ENCODE data around the gene GNAT1. TPM values are rescaled to one million over a fixed set of nuclear protein-coding genes. Genes with fewer than 3 reads are reported as not detected.

The GNAT1 gene
- total RNA-seq, 2 experiments from 2014 or later, result not detected

DNA sequence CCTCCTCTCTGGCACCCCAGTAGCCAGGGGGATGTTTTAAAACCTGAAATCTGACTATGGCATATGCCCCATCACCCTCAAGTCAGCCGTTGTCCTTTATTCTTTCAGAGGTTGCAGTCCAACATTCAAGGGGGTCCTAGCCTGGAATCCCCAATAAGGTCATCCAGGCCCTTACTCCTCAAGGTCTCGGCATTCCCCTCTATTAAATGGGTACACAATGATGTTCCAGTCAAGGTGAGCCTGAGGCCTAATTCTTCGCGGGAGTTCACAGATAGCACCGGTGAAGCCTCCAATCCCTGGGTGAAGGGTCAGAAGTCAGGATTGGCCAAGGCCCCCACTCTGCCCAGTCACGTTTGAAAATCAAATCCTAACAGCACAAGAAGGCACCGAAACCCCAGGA lies 44.4 kb upstream of the GNAT1 start:
- Histone ChIP-seq H3K36me3 (ENCODE audit: insufficient read depth, low read length) (no peaks in the 10 kb centered on the region), H2AFZ (ENCODE audit: low read length) (no peak overlapping the region), H3K9me3 (ENCODE audit: low read length) (no peaks in the 10 kb centered on the region), H3K9me2 (ENCODE audit: insufficient read depth, low read length) (no peaks in the 10 kb centered on the region), H3K4me1 (ENCODE audit: insufficient read depth, low read length, poor library complexity, severe bottlenecking) (no peaks in the 10 kb centered on the region), H3K4me2 (ENCODE audit: low read length) (no peak overlapping the region), H4K20me1 (ENCODE audit: insufficient read depth, low read length) (no peaks in the 10 kb centered on the region), H3K79me2 (ENCODE audit: insufficient read depth, low read depth, low read length) (no peaks in the 10 kb centered on the region), H3K4me3 (ENCODE audit: low read depth, low read length, poor library complexity, severe bottlenecking) (no peak overlapping the region), H3K27ac (ENCODE audit: low read depth, low read length, poor library complexity, severe bottlenecking) (no peak overlapping the region)
- TF ChIP-seq, protein P1, sequence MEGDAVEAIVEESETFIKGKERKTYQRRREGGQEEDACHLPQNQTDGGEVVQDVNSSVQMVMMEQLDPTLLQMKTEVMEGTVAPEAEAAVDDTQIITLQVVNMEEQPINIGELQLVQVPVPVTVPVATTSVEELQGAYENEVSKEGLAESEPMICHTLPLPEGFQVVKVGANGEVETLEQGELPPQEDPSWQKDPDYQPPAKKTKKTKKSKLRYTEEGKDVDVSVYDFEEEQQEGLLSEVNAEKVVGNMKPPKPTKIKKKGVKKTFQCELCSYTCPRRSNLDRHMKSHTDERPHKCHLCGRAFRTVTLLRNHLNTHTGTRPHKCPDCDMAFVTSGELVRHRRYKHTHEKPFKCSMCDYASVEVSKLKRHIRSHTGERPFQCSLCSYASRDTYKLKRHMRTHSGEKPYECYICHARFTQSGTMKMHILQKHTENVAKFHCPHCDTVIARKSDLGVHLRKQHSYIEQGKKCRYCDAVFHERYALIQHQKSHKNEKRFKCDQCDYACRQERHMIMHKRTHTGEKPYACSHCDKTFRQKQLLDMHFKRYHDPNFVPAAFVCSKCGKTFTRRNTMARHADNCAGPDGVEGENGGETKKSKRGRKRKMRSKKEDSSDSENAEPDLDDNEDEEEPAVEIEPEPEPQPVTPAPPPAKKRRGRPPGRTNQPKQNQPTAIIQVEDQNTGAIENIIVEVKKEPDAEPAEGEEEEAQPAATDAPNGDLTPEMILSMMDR (conservative IDR thresholded peaks at IDR 0.05; ENCODE audit: low read length), result no peak
- no peak for TF ChIP-seq EZH2phosphoT487 (IDR thresholded peaks at IDR 0.05; ENCODE audit: borderline replicate concordance, low read depth, low read length)
- POLR2A ChIA-PET, result no interaction called here
- no TSS peak for BruUV-seq (replicated peaks)
- intact Hi-C loops (cut with micrococcal nuclease; ENCODE audit: unreplicated experiment), result no loop called here
- CTCF ChIA-PET (ENCODE audit: unreplicated experiment), result no interaction called here
- no peak for DNase-seq (ENCODE audit: low spot score)

DNA sequence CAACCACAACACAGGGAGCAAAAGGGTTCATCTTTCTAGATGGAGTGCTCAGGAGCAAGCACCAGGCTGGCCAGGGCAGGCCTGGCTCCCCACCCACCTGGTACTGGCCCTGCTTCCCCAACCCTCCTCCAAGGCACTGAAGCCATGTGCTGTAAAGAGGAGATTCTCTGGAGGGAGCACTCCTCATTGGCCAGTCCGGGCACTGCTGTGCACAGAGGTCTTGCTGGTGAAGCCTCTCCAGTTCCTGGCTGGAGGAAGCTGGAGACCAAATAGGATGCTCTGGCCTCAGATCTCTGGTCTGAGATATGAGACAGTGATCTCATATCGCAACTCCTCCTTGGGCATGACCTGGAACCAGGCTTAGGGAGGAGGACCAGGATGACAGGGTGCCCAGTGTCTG lies 44.0 kb upstream of the GNAT1 start:
- Histone ChIP-seq H3K4me3 (ENCODE audit: low read depth, low read length, poor library complexity, severe bottlenecking) (no peak overlapping the region), H2AFZ (ENCODE audit: low read length) (no peak overlapping the region), H3K4me1 (ENCODE audit: insufficient read depth, low read length, poor library complexity, severe bottlenecking) (no peaks in the 10 kb centered on the region), H3K36me3 (ENCODE audit: insufficient read depth, low read length) (no peaks in the 10 kb centered on the region), H3K9me2 (ENCODE audit: insufficient read depth, low read length) (no peaks in the 10 kb centered on the region), H3K9me3 (ENCODE audit: low read length) (no peaks in the 10 kb centered on the region), H3K4me2 (ENCODE audit: low read length) (no peak overlapping the region), H4K20me1 (ENCODE audit: insufficient read depth, low read length) (no peaks in the 10 kb centered on the region), H3K79me2 (ENCODE audit: insufficient read depth, low read depth, low read length) (no peaks in the 10 kb centered on the region), H3K27ac (ENCODE audit: low read depth, low read length, poor library complexity, severe bottlenecking) (no peak overlapping the region)
- no peak for DNase-seq (ENCODE audit: low spot score)
- POLR2A ChIA-PET, result no interaction called here
- no peak for TF ChIP-seq EZH2phosphoT487 (IDR thresholded peaks at IDR 0.05; ENCODE audit: borderline replicate concordance, low read depth, low read length)
- TF ChIP-seq, protein P1 (conservative IDR thresholded peaks at IDR 0.05; ENCODE audit: low read length), result no peak
- CTCF ChIA-PET (ENCODE audit: unreplicated experiment), result no interaction called here
- no TSS peak for BruUV-seq (replicated peaks)
- intact Hi-C loops (cut with micrococcal nuclease; ENCODE audit: unreplicated experiment), result no loop called here

DNA sequence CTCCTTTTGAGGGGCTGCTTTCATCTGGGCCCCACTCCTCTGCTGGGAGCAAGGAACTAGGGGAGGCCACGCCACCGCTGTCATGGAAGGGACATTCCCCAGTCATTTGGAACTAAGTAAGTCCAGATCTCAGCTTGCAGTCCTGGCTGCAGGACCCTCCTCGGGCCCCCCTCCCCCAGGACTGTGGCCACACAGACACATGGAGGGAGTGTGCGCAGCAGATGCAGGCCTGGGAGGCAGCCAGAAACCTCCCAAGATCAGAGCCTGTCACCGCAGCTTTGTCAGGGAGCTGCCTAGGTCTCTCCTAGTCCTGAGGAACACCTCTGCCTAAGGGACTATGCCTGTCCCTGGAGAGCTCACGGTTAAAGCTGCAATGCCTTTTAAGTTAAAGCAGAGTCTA lies 43.5 kb upstream of the GNAT1 start:
- ChIA-PET POLR2A (no interaction called here), CTCF (ENCODE audit: unreplicated experiment) (no interaction called here)
- Histone ChIP-seq H3K9me3 (ENCODE audit: low read length) (no peaks in the 10 kb centered on the region), H2AFZ (ENCODE audit: low read length) (no peak overlapping the region), H3K79me2 (ENCODE audit: insufficient read depth, low read depth, low read length) (no peaks in the 10 kb centered on the region), H3K9me2 (ENCODE audit: insufficient read depth, low read length) (no peaks in the 10 kb centered on the region), H3K27ac (ENCODE audit: low read depth, low read length, poor library complexity, severe bottlenecking) (no peak overlapping the region), H3K36me3 (ENCODE audit: insufficient read depth, low read length) (no peaks in the 10 kb centered on the region), H3K4me2 (ENCODE audit: low read length) (no peak overlapping the region), H3K4me1 (ENCODE audit: insufficient read depth, low read length, poor library complexity, severe bottlenecking) (no peaks in the 10 kb centered on the region), H3K4me3 (ENCODE audit: low read depth, low read length, poor library complexity, severe bottlenecking) (no peak overlapping the region), H4K20me1 (ENCODE audit: insufficient read depth, low read length) (no peaks in the 10 kb centered on the region)
- no peak for DNase-seq (ENCODE audit: low spot score)
- intact Hi-C loops (cut with micrococcal nuclease; ENCODE audit: unreplicated experiment), result no loop called here
- no peak for TF ChIP-seq EZH2phosphoT487 (IDR thresholded peaks at IDR 0.05; ENCODE audit: borderline replicate concordance, low read depth, low read length)
- TF ChIP-seq, protein P1 (conservative IDR thresholded peaks at IDR 0.05; ENCODE audit: low read length), result no peak
- BruUV-seq (replicated peaks), result no TSS peak

All from OCI-LY7 (cell line).